Esophagus squamous epithelium (tissue), 5 donors: Measurements from ENCODE around the gene CEP164. TPM values are rescaled to one million over a fixed set of nuclear protein-coding genes. Genes with fewer than 3 reads are reported as not detected.

Experiments
- DNase-seq: peaks from one replicate; lab custom pipeline; 2025; lab: John Stamatoyannopoulos, UW
- H3K27ac ChIP-seq, 4 donors: fragments of 200-600 bp; sonication (generic); one replicate each; pipeline ENCODE4 v1.5.1; 2016 to 2019; ENCODE audit warnings: mild to moderate bottlenecking in 1 of 4
- H3K27me3 ChIP-seq, 4 donors: fragments of 200-600 bp; sonication (generic); 1 replicate in 3 of 4; 2 replicates in 1 of 4; pipeline versions ENCODE4 v1.5.1 to v1.6.0; 2017 to 2021; ENCODE audit warnings: antibody characterized with exemption in 1 of 4
- H3K36me3 ChIP-seq, 3 donors: fragments of 200-600 bp; sonication (generic); one replicate each; pipeline ENCODE4 v1.5.1; 2016 to 2019
- H3K4me1 ChIP-seq, 3 donors: fragments of 200-600 bp; sonication (generic); one replicate each; pipeline ENCODE4 v1.5.1; 2017 to 2019
- H3K4me3 ChIP-seq, 4 donors: fragments of 200-600 bp; sonication (generic); 1 replicate in 3 of 4; 2 replicates in 1 of 4; pipeline ENCODE4 v1.5.1; 2016 to 2019; ENCODE audit warnings: mild to moderate bottlenecking in 2 of 4, moderate library complexity in 1 of 4
- H3K9me3 ChIP-seq, 3 donors: fragments of 200-600 bp; sonication (generic); one replicate each; pipeline ENCODE4 v1.5.1; 2016 to 2019
- POLR2A ChIP-seq, 4 donors: fragments of 450-650 bp; IDR thresholded peaks; one replicate each; pipeline ENCODE4 v1.6.1; 2017; ENCODE audit warnings: antibody characterized with exemption in 4 of 4, mild to moderate bottlenecking in 4 of 4, moderate library complexity in 3 of 4
- WGBS, 2 donors: methylation state at CpG; one replicate each; pipeline ENCODE4 v1.1.5; 2018; 5-methylcytosine and 5-hydroxymethylcytosine counted together
- intact Hi-C: fragments of 100-400 bp; cut with DNase I; formaldehyde crosslinking; loops from one replicate; pipeline ENCODE4 v1.15.0; 2022
- total RNA-seq, 4 donors: library from RNA; depleted of rRNA; stranded (reverse); fragments of >200 nt; gene quantifications; one replicate each; pipeline ENCODE4 v1.1.0, GENCODE V29; 2016
- TF ChIP-seq, protein P1 (sequence below), 6 experiments: fragments of 450-650 bp in 4 of 6; fragments of 200-600 bp in 2 of 6; sonication (generic) in 2 of 6; IDR thresholded peaks; one replicate each; pipeline ENCODE4 v1.5.1; 2016 to 2019; ENCODE audit warnings: antibody characterized with exemption in 6 of 6, mild to moderate bottlenecking in 4 of 6, moderate library complexity in 4 of 6
- donor health status: DM: yes; HTN: yes; CAD: no.

CEP164 gene
- total RNA-seq, 4 donors from 2014 or later = 7.3 to 20.0 (median 13.0) TPM

- intact Hi-C loops = no loop called here
- TF ChIP-seq, protein P1, sequence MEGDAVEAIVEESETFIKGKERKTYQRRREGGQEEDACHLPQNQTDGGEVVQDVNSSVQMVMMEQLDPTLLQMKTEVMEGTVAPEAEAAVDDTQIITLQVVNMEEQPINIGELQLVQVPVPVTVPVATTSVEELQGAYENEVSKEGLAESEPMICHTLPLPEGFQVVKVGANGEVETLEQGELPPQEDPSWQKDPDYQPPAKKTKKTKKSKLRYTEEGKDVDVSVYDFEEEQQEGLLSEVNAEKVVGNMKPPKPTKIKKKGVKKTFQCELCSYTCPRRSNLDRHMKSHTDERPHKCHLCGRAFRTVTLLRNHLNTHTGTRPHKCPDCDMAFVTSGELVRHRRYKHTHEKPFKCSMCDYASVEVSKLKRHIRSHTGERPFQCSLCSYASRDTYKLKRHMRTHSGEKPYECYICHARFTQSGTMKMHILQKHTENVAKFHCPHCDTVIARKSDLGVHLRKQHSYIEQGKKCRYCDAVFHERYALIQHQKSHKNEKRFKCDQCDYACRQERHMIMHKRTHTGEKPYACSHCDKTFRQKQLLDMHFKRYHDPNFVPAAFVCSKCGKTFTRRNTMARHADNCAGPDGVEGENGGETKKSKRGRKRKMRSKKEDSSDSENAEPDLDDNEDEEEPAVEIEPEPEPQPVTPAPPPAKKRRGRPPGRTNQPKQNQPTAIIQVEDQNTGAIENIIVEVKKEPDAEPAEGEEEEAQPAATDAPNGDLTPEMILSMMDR (IDR thresholded peaks at IDR 0.05) = no peak
- TF ChIP-seq POLR2A (IDR thresholded peaks at IDR 0.05) = no peak
- no peaks in the 10 kb centered on the region for H3K27me3 ChIP-seq
- no peaks in the 10 kb centered on the region for H3K9me3 ChIP-seq
- 75 to 91% methylated on average over 4 to 5 of the region's 5 CpGs for WGBS, 2 donors
- peaks cover 0 to 11% (median 5%) of the 10 kb centered on the region in 3 donors for H3K4me1 ChIP-seq
- H3K4me3 ChIP-seq = no peak overlapping the region
- H3K27ac ChIP-seq = no peak overlapping the region
- no peaks in the 10 kb centered on the region for H3K36me3 ChIP-seq
- DNase-seq = no peak
Observed at GRCh38 chr11:117303646-117304315, 23.9 kb upstream of the CEP164 start.

GRCh38 chr11:117305145-117305544 is 22.5 kb upstream of the CEP164 start:
- TF ChIP-seq, protein P1 (IDR thresholded peaks at IDR 0.05) = no peak
- no peak for TF ChIP-seq POLR2A (IDR thresholded peaks at IDR 0.05)
- peaks cover 0 to 6% (median 4%) of the 10 kb centered on the region in 3 donors for H3K4me1 ChIP-seq
- H3K9me3 ChIP-seq = no peaks in the 10 kb centered on the region
- DNase-seq = no peak
- no peaks in the 10 kb centered on the region for H3K36me3 ChIP-seq
- intact Hi-C loops = no loop called here
- H3K4me3 ChIP-seq = no peak overlapping the region
- WGBS, 2 donors = 90 to 92% methylated on average over 2 of the region's 3 CpGs
- no peak overlapping the region for H3K27ac ChIP-seq
- H3K27me3 ChIP-seq = no peaks in the 10 kb centered on the region

GRCh38 chr11:117309310-117309709 is 18.3 kb upstream of the CEP164 start:
- TF ChIP-seq POLR2A (IDR thresholded peaks at IDR 0.05) = no peak
- TF ChIP-seq, protein P1 (IDR thresholded peaks at IDR 0.05) = no peak
- DNase-seq = no peak
- no peak overlapping the region for H3K4me3 ChIP-seq

DNA sequence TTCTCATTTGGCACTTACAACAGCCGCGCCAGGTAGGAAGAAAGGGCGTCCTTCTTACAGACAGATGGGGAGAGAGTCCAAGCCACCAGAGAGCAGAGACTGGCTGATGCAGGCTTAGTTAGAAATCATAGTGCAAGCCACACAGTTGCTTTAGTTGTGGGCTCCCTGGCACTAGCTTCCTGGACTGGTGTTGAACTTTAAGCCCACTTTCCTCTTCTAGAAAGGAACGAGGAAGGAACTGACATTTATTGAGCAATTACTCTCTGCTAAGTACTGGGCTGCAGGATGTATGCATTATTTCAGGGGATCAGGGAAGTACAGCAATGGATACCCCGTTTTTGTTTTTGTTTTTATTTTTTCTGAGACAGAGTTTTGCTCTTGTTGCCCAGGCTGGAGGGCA is 14.6 kb upstream of the CEP164 start:
- WGBS, 2 donors = 52 to 76% methylated on average over 2 to 5 of the region's 5 CpGs
- Histone ChIP-seq H3K4me3 (no peak overlapping the region), H3K27ac (no peak overlapping the region), H3K4me1 (peaks cover 13 to 40% (median 18%) of the 10 kb centered on the region in 3 donors), H3K27me3 (no peaks in the 10 kb centered on the region), H3K36me3 (no peaks in the 10 kb centered on the region), H3K9me3 (no peaks in the 10 kb centered on the region)
- no peak for DNase-seq
- TF ChIP-seq, protein P1 (IDR thresholded peaks at IDR 0.05) = no peak
- TF ChIP-seq POLR2A (IDR thresholded peaks at IDR 0.05) = no peak
- intact Hi-C loops = no loop called here

More at GRCh38 chr11:117309310-117309709, 18.3 kb upstream of the CEP164 start:
- Histone ChIP-seq H3K4me1 (peaks cover 0 to 12% (median 1%) of the 10 kb centered on the region in 3 donors), H3K36me3 (no peaks in the 10 kb centered on the region), H3K27me3 (no peaks in the 10 kb centered on the region), H3K27ac (no peak overlapping the region), H3K9me3 (no peaks in the 10 kb centered on the region)
- intact Hi-C loops = no loop called here
- 89 to 96% methylated on average over 7 of the region's 7 CpGs for WGBS, 2 donors
